AG04450 (cell line): ENCODE measurements around the gene CHKA. TPM values are rescaled to one million over a fixed set of nuclear protein-coding genes. Genes with fewer than 3 reads are reported as not detected.

Experiments used
- CTCF ChIA-PET: fragments of 300-600, 350-600 bp; formaldehyde crosslinking; extraction: SDS; loops from one replicate; lab custom pipeline; 2022; ENCODE audit warnings: antibody characterized with exemption, inconsistent platforms; lab: Charles Lee
- POLR2A ChIA-PET: fragments of 350-600 bp; formaldehyde crosslinking; extraction: SDS; loops from one replicate; lab custom pipeline; 2021; ENCODE audit warnings: antibody characterized with exemption, inconsistent platforms; lab: Yijun Ruan, JAX
- DNase-seq: peaks from one replicate; pipeline ENCODE4 v3.0.0-alpha.2; 2011; ENCODE audit warnings: low read depth, low spot score
- H3K27ac ChIP-seq: one replicate; pipeline ENCODE4 v1.5.1; 2012; ENCODE audit warnings: low read depth, low read length, control low read depth
- H3K27me3 ChIP-seq: one replicate; pipeline ENCODE4 v1.6.0; 2012; ENCODE audit warnings: low read length; ENCODE audit not compliant: control insufficient read depth, insufficient read depth
- H3K4me3 ChIP-seq: 2 replicates; pipeline ENCODE4 v1.5.1; 2011; ENCODE audit warnings: mild to moderate bottlenecking, low read depth, low read length, control low read depth
- H3K9me3 ChIP-seq: 2 replicates; pipeline ENCODE4 v1.5.1; 2012; ENCODE audit warnings: low read length; ENCODE audit not compliant: control insufficient read depth, insufficient read depth
- CTCF ChIP-seq: IDR thresholded peaks from 2 replicates; pipeline ENCODE4 v1.5.1; 2011; ENCODE audit warnings: low read depth, low read length, control low read depth, inconsistent platforms
- polyA plus RNA-seq: library from polyadenylated mRNA; depleted of rRNA; stranded (reverse); fragments of >200 nt; gene quantifications from 2 replicates; pipeline ENCODE4 v1.2.3, GENCODE V29; 2011

CHKA gene
- polyA plus RNA-seq, 1 experiment: 12.5 TPM

GRCh38 chr11:68050371-68050841 lies 70.8 kb downstream of the CHKA start:
- CTCF ChIA-PET: no interaction called here

GRCh38 chr11:68049509-68050370 lies 71.4 kb downstream of the CHKA start:
- Histone ChIP-seq H3K9me3 (no peaks in the 10 kb centered on the region; the same call in 1 of the 2 replicates), H3K27me3 (no peaks in the 10 kb centered on the region), H3K4me3 (no peak overlapping the region), H3K27ac (no peak overlapping the region)
- no peak for TF ChIP-seq CTCF
- ChIA-PET CTCF (no interaction called here), POLR2A (no interaction called here)
- DNase-seq: no peak

More at GRCh38 chr11:68050371-68050841, 70.8 kb downstream of the CHKA start:
- H3K27me3 ChIP-seq: no peaks in the 10 kb centered on the region
- H3K27ac ChIP-seq: no peak overlapping the region
- H3K9me3 ChIP-seq: no peaks in the 10 kb centered on the region; the same call in 1 of the 2 replicates
- DNase-seq: no peak
- no peak for TF ChIP-seq CTCF
- POLR2A ChIA-PET: no interaction called here
- no peak overlapping the region for H3K4me3 ChIP-seq

- no peak for DNase-seq
- ChIA-PET CTCF (no interaction called here), POLR2A (interaction anchor here (0.6 kb wide), 1 partner anchor 826 kb away, joined by 3 read pairs; no protein-coding TSS in a partner anchor)
- Histone ChIP-seq H3K9me3 (no peaks in the 10 kb centered on the region; the same call in 1 of the 2 replicates), H3K27me3 (no peaks in the 10 kb centered on the region), H3K4me3 (no peak overlapping the region), H3K27ac (no peak overlapping the region)
- no peak for TF ChIP-seq CTCF
Measured at GRCh38 chr11:68048681-68049508, 72.3 kb downstream of the CHKA start.

- DNase-seq: no peak
- H3K4me3 ChIP-seq: no peak overlapping the region
- TF ChIP-seq CTCF: no peak
- H3K9me3 ChIP-seq: no peaks in the 10 kb centered on the region; the same call in 1 of the 2 replicates
- no peak overlapping the region for H3K27ac ChIP-seq
- POLR2A ChIA-PET: interaction anchor here (0.6 kb wide), 1 partner anchor 827 kb away, joined by 3 read pairs; no protein-coding TSS in a partner anchor
- no peaks in the 10 kb centered on the region for H3K27me3 ChIP-seq
- CTCF ChIA-PET: no interaction called here
Measured at GRCh38 chr11:68047437-68048290, 73.5 kb downstream of the CHKA start.
